Panc1 (cell line): Measurements from ENCODE around the gene SLC22A6.

ENCODE experiments used
- CTCF ChIP-seq: fragments of 450-650 bp; IDR thresholded peaks from 2 replicates; pipeline ENCODE4 v1.5.1; 2017; ENCODE audit warnings: mild to moderate bottlenecking
- POLR2AphosphoS5 ChIP-seq: IDR thresholded peaks from 2 replicates; pipeline ENCODE4 v1.6.1; 2012; ENCODE audit warnings: mild to moderate bottlenecking, low read depth, low read length, moderate library complexity
- REST ChIP-seq, 2 experiments: IDR thresholded peaks; 2 replicates each; pipeline ENCODE4 v1.6.1; 2011 to 2012; ENCODE audit warnings: low read depth in 2 of 2, control low read depth in 1 of 2, low read length in 1 of 2, mild to moderate bottlenecking in 1 of 2, moderate library complexity in 1 of 2; ENCODE audit not compliant: insufficient read depth in 1 of 2
- SIN3A ChIP-seq: IDR thresholded peaks from 2 replicates; pipeline ENCODE4 v1.6.1; 2012; ENCODE audit warnings: low read depth, mild to moderate bottlenecking, low read length, moderate library complexity, borderline replicate concordance; ENCODE audit not compliant: insufficient read depth

- TF ChIP-seq CTCF: no peak
- no peak for TF ChIP-seq REST (IDR thresholded peaks at IDR 0.05; ENCODE audit: insufficient read depth in 1 of 2, low read depth in 2 of 2, low read length in 1 of 2)
- no peak for TF ChIP-seq SIN3A
- TF ChIP-seq POLR2AphosphoS5: no peak
Measured at GRCh38 chr11:63001456-63001855, 16.7 kb upstream of the SLC22A6 start.
